HTR-8/SVneo (cell line): ENCODE results near the gene SF3B2.
A peak's percentile ranks its signal among the peaks of the same experiment; 100 is the strongest.
"Not testable (repeated sequence)": the region's sequence is repeated elsewhere in the genome, so short reads cannot be mapped to it uniquely, and the experiment has no call there.

ENCODE experiments used
- DNase-seq: peaks from one replicate; pipeline ENCODE4 v3.0.0; 2011; ENCODE audit warnings: low spot score, mixed read lengths; ENCODE audit not compliant: insufficient read length
- FAIRE-seq: peaks from 2 replicates; lab custom pipeline; 2011; peaks lifted over from hg19 to GRCh38; lab: Jason Lieb, UNC

Gene SF3B2

GRCh38 chr11:66051766-66052663 lies at the start of gene SF3B2:
Gene SF3B2 (plus strand): TSS chr11:66052364. CDS start chr11:66052385, 21 bp downstream.
- peak; percentile 100 for FAIRE-seq
- peak; percentile 100 for DNase-seq

GRCh38 chr11:66002648-66003225 lies 49.4 kb upstream of the SF3B2 start:
- FAIRE-seq (no peak), DNase-seq (peak; percentile 71)

- FAIRE-seq (no peak), DNase-seq (no peak)
Observed at GRCh38 chr11:66003291-66003690, 48.9 kb upstream of the SF3B2 start.

- FAIRE-seq (no peak), DNase-seq (no peak)
Observed at GRCh38 chr11:66004186-66004585, 48.0 kb upstream of the SF3B2 start.

- DNase-seq (no peak), FAIRE-seq (peak; percentile 9)
Observed at GRCh38 chr11:66006134-66006890, 45.9 kb upstream of the SF3B2 start.

GRCh38 chr11:66006891-66007176 lies 45.3 kb upstream of the SF3B2 start:
- FAIRE-seq (no peak), DNase-seq (no peak)

GRCh38 chr11:66007201-66007634 lies 44.9 kb upstream of the SF3B2 start:
- DNase-seq: no peak
- no peak for FAIRE-seq

- FAIRE-seq: peak; percentile 57
Observed at GRCh38 chr11:66008095-66008467, 44.1 kb upstream of the SF3B2 start.

GRCh38 chr11:66008468-66009101 lies 43.6 kb upstream of the SF3B2 start:
- peak; percentile 80 for FAIRE-seq
- no peak for DNase-seq

More at GRCh38 chr11:66008095-66008467, 44.1 kb upstream of the SF3B2 start:
- no peak for DNase-seq

- not testable (repeated sequence) for FAIRE-seq, DNase-seq
Observed at GRCh38 chr11:66010036-66010435, 42.1 kb upstream of the SF3B2 start.

- FAIRE-seq (peak; percentile 91), DNase-seq (no peak)
Observed at GRCh38 chr11:66011239-66011784, 40.9 kb upstream of the SF3B2 start.

- FAIRE-seq: peak; percentile 20
- no peak for DNase-seq
Observed at GRCh38 chr11:66011785-66012303, 40.3 kb upstream of the SF3B2 start, which contains the start of gene CST6. Gene CST6 (plus strand): TSS chr11:66012008. CDS start chr11:66012045, 37 bp downstream.

- FAIRE-seq (no peak), DNase-seq (no peak)
Observed at GRCh38 chr11:66012371-66012945, 39.7 kb upstream of the SF3B2 start.

- FAIRE-seq (peak; percentile 90), DNase-seq (no peak)
Observed at GRCh38 chr11:66012946-66013761, 39.0 kb upstream of the SF3B2 start.

GRCh38 chr11:66013762-66014100 lies 38.4 kb upstream of the SF3B2 start:
- no peak for FAIRE-seq

GRCh38 chr11:66014804-66015453 lies 37.2 kb upstream of the SF3B2 start:
- DNase-seq (no peak), FAIRE-seq (no peak)

More at GRCh38 chr11:66013762-66014100, 38.4 kb upstream of the SF3B2 start:
- no peak for DNase-seq

GRCh38 chr11:66015454-66015881 lies 36.7 kb upstream of the SF3B2 start:
- peak; percentile 83 for DNase-seq
- FAIRE-seq: peak; percentile 99
